HepG2 (cell line): ENCODE data around the gene L2HGDH. TPM values are rescaled to one million over a fixed set of nuclear protein-coding genes. Genes with fewer than 3 reads are reported as not detected.

Source experiments
- ATAC-seq: fragments of 200-7000 bp; cut with Tn5 transposase; 3 replicates; pipeline ENCODE4 v1.9.1; 2020; ENCODE audit warnings: mild to moderate bottlenecking, moderate library complexity
- BruUV-seq: library from RNA; stranded (reverse); fragments of 400-500 nt; replicated peaks from 2 replicates; lab custom pipeline; 2021; lab: Mats Ljungman, UMichigan
- CTCF ChIA-PET: fragments of 300-600 bp; formaldehyde crosslinking; extraction: SDS; loops from one replicate; lab custom pipeline; 2021; ENCODE audit warnings: low total read pairs, inconsistent platforms, low intra/inter-chr PET ratio; lab: Yijun Ruan, JAX
- POLR2A ChIA-PET: fragments of 350-600 bp; sonication (Branson Sonifier 250); formaldehyde crosslinking; loops from one replicate; lab custom pipeline; 2020; ENCODE audit warnings: antibody characterized with exemption, inconsistent platforms; lab: Yijun Ruan, JAX
- DNase-seq: peaks from one replicate; pipeline ENCODE4 v3.0.0-alpha.2; 2015; ENCODE audit warnings: low spot score
- FAIRE-seq: peaks from 3 replicates; lab custom pipeline; 2011; peaks lifted over from hg19 to GRCh38; lab: Jason Lieb, UNC
- H2AFZ ChIP-seq: one replicate; pipeline ENCODE4 v1.6.1; 2011; ENCODE audit warnings: low read length, inconsistent platforms
- H3K27ac ChIP-seq: fragments of 300-600 bp; 3 replicates; pipeline ENCODE4 v1.8.0; 2011; ENCODE audit warnings: mixed run types, mild to moderate bottlenecking, mixed read lengths, low read length, inconsistent platforms; ENCODE audit not compliant: insufficient read depth; ENCODE audit errors: extremely low read length
- H3K27me3 ChIP-seq, 2 experiments: fragments of 200-600 bp in 1 of 2; 2 replicates in 1 of 2; 3 replicates in 1 of 2; pipeline versions ENCODE4 v1.6.0 to v1.8.0; 2011; ENCODE audit warnings: low read length in 2 of 2, mild to moderate bottlenecking in 2 of 2, moderate library complexity in 2 of 2, inconsistent platforms in 1 of 2; ENCODE audit not compliant: insufficient read depth in 2 of 2, control insufficient read depth in 1 of 2
- H3K36me3 ChIP-seq, 2 experiments: fragments of 200-600 bp in 1 of 2; replicated peaks in 1 of 2; 2 replicates in 1 of 2; 3 replicates in 1 of 2; pipeline versions ENCODE4 v1.5.1 to v1.8.0; 2011; ENCODE audit warnings: low read length in 2 of 2, inconsistent platforms in 1 of 2; ENCODE audit not compliant: insufficient read depth in 2 of 2, control insufficient read depth in 1 of 2
- H3K4me1 ChIP-seq: 2 replicates; pipeline ENCODE4 v1.5.1; 2012; ENCODE audit warnings: low read length, inconsistent platforms; ENCODE audit not compliant: insufficient read depth
- H3K4me2 ChIP-seq: 2 replicates; pipeline ENCODE4 v1.6.0; 2011; ENCODE audit warnings: low read depth, low read length, inconsistent platforms
- H3K4me3 ChIP-seq, 3 experiments: fragments of 200-600 bp in 1 of 3; sonication (generic), shearing (Covaris generic) in 1 of 3; replicated peaks in 1 of 3; 2 replicates each; pipeline ENCODE4 v1.5.1; 2011 to 2016; ENCODE audit warnings: low read length in 3 of 3, inconsistent platforms in 2 of 3, low read depth in 2 of 3, mild to moderate bottlenecking in 2 of 3, control low read depth in 1 of 3, mixed read lengths in 1 of 3; ENCODE audit not compliant: insufficient read depth in 1 of 3
- H3K79me2 ChIP-seq: one replicate; pipeline ENCODE4 v1.6.1; 2011; ENCODE audit warnings: low read length, inconsistent platforms; ENCODE audit not compliant: insufficient read depth
- H3K9ac ChIP-seq: 2 replicates; pipeline ENCODE4 v1.6.0; 2011; ENCODE audit warnings: mild to moderate bottlenecking, low read depth, low read length, inconsistent platforms; ENCODE audit not compliant: insufficient read depth
- H3K9me3 ChIP-seq: 2 replicates; pipeline ENCODE4 v1.5.1; 2012; ENCODE audit warnings: mild to moderate bottlenecking, low read length
- H4K20me1 ChIP-seq: 2 replicates; pipeline ENCODE4 v1.6.0; 2011; ENCODE audit warnings: inconsistent platforms, mild to moderate bottlenecking, low read length, moderate library complexity; ENCODE audit not compliant: insufficient read depth
- CBFB ChIP-seq: sonication (generic); formaldehyde crosslinking; IDR thresholded peaks from 2 replicates; pipeline ENCODE4 v1.4.0; 2020; ENCODE audit warnings: missing genetic modification reagents
- MXI1 ChIP-seq: IDR thresholded peaks from 3 replicates; pipeline ENCODE4 v1.6.1; 2012; ENCODE audit warnings: low read depth, low read length, inconsistent platforms, borderline replicate concordance
- SOX5 ChIP-seq: IDR thresholded peaks from 2 replicates; pipeline ENCODE4 v1.6.1; 2016; ENCODE audit warnings: borderline replicate concordance
- ZC3H13 ChIP-seq: sonication (generic); formaldehyde crosslinking; IDR thresholded peaks from 2 replicates; pipeline ENCODE4 v1.8.1; 2023; ENCODE audit warnings: mild to moderate bottlenecking, missing genetic modification reagents, moderate library complexity
- WGBS: methylation state at CpG from one replicate; pipeline ENCODE4 v1.1.6; 2017; ENCODE audit warnings: low lambda C conversion rate; 5-methylcytosine and 5-hydroxymethylcytosine counted together
- in situ Hi-C: cut with HindIII; loops from 2 replicates; pipeline ENCODE4 v1.10.0; 2017; ENCODE audit warnings: low pct_unique_long_range_greater_than_20kb; ENCODE audit not compliant: extremely low pct_ligation_motif_present
- intact Hi-C: fragments of 100-400 bp; cut with micrococcal nuclease; formaldehyde crosslinking; loops from one replicate; pipeline ENCODE4 v1.10.0; 2022; ENCODE audit not compliant: unreplicated experiment
- polyA plus RNA-seq, 8 experiments: library from polyadenylated mRNA; depleted of rRNA in 3 of 8; stranded (reverse) in 7 of 8; unstranded in 1 of 8; fragments of >200 nt; fragmentation: Illumina TruSeq in 4 of 8; extraction: Trizol in 4 of 8; gene quantifications; 2 replicates each; pipeline versions ENCODE4 v1.2.1 to v1.2.3, GENCODE V29; 2011 to 2016; ENCODE audit warnings: low read depth in 4 of 8, missing spikeins in 1 of 8, mixed read lengths in 1 of 8; ENCODE audit not compliant: insufficient read depth in 1 of 8
- total RNA-seq, 5 experiments: library from RNA; depleted of rRNA; stranded (reverse); fragments of >200 nt; fragmentation: Illumina TruSeq; extraction: Trizol; gene quantifications; 2 replicates each; pipeline ENCODE4 v1.2.3, GENCODE V29; 2016; ENCODE audit warnings: low read depth in 1 of 5
- TF ChIP-seq, protein P1 (sequence below): IDR thresholded peaks from 2 replicates; pipeline ENCODE4 v1.6.1; 2016; ENCODE audit warnings: mild to moderate bottlenecking, missing biosample characterization, missing genetic modification reagents
- TF ChIP-seq, protein P2 (sequence below): sonication (generic); formaldehyde crosslinking; IDR thresholded peaks from 2 replicates; pipeline ENCODE4 v1.5.1; 2020; ENCODE audit warnings: missing genetic modification reagents, mild to moderate bottlenecking, borderline replicate concordance

L2HGDH gene
- total and polyA plus RNA-seq, 2 of the 13 experiments (the other 11 are each of a cell fraction or from before 2014, with no cell fraction given), result 3.3 to 5.0 TPM

DNA sequence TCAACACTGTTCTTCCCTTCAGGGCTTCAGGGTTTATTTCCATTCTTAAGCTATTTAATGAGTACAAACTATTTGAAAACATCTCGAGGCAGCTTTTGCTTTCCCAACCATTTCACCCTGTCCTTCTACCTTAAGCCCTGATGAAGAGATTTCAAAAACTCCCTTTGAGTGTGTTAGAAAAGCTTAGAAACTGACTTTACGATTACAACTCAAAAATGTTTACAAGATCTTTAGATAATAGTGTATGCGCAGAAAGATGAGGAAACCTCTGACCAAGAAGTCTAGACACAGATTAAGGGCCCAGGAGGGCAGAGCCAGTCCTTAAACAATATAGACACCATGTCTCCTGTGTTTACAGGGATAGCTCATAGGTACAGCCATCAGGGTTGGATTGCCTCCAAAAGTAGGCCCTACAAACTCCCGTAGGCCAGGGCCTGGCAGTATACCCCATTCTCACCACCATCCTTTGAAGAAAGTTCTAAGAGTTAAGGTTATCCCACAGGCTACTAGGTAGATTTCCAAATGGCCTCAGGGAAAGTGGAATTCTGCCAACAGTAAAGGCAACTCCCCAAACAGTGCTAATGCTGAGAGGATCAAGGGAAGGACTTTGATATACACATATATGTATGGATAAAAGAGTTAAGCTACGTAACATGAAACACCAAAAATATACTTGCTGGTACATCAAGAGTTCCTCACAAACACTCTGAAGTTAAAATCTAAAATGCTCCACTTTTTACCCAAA is 69.3 kb downstream of the L2HGDH start:
- no peaks in the 10 kb centered on the region for H4K20me1 ChIP-seq
- H3K4me2 ChIP-seq, result no peak overlapping the region
- H3K79me2 ChIP-seq, result no peaks in the 10 kb centered on the region
- no peaks in the 10 kb centered on the region for H3K36me3 ChIP-seq
- no peak overlapping the region for H3K9ac ChIP-seq
- no peak overlapping the region for H3K4me3 ChIP-seq
- DNase-seq (no peak), FAIRE-seq (no peak), ATAC-seq (no peak)
- no peak overlapping the region for H2AFZ ChIP-seq
- TF ChIP-seq, protein P1, sequence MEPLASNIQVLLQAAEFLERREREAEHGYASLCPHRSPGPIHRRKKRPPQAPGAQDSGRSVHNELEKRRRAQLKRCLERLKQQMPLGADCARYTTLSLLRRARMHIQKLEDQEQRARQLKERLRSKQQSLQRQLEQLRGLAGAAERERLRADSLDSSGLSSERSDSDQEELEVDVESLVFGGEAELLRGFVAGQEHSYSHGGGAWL (CRISPR knock-in tag), result no peak
- TF ChIP-seq ZC3H13 (CRISPR knock-in tag) (no peak), SOX5 (CRISPR knock-in tag) (no peak), MXI1 (no peak), CBFB (no peak)
- TF ChIP-seq, protein P2, sequence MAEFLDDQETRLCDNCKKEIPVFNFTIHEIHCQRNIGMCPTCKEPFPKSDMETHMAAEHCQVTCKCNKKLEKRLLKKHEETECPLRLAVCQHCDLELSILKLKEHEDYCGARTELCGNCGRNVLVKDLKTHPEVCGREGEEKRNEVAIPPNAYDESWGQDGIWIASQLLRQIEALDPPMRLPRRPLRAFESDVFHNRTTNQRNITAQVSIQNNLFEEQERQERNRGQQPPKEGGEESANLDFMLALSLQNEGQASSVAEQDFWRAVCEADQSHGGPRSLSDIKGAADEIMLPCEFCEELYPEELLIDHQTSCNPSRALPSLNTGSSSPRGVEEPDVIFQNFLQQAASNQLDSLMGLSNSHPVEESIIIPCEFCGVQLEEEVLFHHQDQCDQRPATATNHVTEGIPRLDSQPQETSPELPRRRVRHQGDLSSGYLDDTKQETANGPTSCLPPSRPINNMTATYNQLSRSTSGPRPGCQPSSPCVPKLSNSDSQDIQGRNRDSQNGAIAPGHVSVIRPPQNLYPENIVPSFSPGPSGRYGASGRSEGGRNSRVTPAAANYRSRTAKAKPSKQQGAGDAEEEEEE, result no peak
- peaks cover 24% of the 10 kb centered on the region for H3K4me1 ChIP-seq
- POLR2A ChIA-PET, result no interaction called here
- no peak overlapping the region for H3K27ac ChIP-seq
- in situ Hi-C loops (loop anchor here (25.0 kb wide), 1 partner anchor 380 kb away; the partner anchor contains the start of gene NEMF), intact Hi-C loops (no loop called here)
- WGBS, result 81% methylated on average over 5 of the region's 5 CpGs
- CTCF ChIA-PET, result no interaction called here
- BruUV-seq, result no TSS peak
- H3K27me3 ChIP-seq, result no peaks in the 10 kb centered on the region
- no peaks in the 10 kb centered on the region for H3K9me3 ChIP-seq
